ENCODE data around the gene DYSF.
A peak's percentile ranks its signal among the peaks of the same experiment; 100 is the strongest.
"Not testable (repeated sequence)": the region's sequence is repeated elsewhere in the genome, so short reads cannot be mapped to it uniquely, and the experiment has no call there.

Gene DYSF

DNA sequence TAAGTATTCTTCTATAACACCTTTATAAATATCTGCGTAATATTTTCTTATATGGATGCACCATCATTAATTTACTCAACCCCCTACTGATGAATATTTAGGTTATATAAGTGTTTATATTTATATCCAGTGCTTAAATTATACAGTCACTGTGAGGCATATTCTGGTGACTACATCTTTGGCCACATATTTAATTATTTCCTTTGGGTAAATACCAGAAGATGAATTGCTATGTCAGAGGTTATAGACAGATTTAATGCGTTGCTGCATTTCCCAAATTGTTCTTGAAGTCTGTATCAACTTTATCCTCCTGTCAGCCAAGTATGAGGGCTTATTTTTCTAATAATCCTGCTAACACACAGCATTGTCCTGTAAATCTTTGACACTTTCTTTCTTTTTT, 18.7 kb downstream of the DYSF start:
- no peak for DNase-seq (ENCODE audit: low spot score)

DNA sequence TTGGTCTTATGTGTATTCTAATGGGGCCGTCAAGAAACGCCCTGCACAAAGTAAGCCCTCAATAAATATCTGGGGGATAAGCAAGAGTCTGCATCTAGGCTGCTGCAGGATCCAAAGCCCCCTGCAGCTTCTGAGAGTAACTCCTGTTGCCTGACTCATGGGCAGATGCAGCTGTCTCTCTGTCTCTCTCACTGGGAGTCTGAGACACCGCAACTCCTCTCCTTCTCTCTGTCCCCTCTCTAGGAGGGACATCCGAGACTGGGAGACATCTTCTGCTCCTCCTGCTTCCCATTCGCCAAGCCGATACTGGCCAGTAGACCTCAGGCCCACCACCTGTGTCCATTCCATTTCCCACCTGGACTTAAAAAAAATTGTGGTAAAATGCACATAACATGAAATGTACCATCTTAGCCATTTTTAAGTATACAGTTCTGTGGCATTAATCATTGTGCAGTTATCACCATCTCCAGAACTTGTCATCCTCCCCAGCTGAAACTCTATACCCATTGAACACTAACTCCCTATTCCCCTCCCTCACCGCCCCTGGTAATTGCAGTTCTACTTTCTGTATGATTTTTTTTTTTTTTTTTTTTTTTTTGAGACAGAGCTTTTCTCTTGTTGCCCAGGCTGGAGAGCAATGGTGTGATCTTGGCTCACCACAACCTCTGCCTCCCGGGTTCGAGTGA, 20.1 kb downstream of the DYSF start:
- no peak for DNase-seq (ENCODE audit: low spot score)

- DNase-seq (ENCODE audit: low spot score), result no peak
These were observed 20.9 kb downstream of the DYSF start for GRCh38 chr2:71474116-71474743.

DNA sequence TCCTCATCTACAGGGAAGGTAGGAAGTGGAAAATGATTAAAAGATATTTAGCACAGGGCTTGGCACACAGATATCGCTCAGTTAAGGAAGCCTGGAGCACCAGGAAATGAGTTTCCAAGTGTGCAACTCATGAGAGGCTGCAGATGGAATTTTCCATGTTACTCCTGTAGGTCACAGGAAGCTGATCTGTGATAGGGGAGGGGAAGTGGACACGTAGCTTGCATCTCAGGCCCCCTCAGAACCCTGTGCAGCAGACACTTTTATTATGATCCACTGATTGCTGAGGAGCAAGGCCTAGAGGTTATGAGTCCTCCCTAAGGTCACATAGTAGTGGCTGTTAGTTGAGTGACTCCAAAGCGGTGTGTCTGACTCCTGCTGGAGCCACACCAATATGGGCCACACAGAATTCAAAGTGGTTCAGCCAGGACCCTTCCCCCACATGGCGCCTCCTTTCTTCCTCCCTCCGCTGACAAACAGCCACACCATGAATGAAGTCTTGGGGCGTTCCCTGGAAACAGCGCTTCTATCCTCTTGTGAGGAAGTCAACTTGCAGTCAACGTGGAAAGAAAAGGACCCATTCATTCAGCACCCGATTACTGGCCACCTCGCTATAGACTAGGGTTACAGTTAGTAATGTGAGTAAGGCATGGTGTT, 21.5 kb downstream of the DYSF start:
- DNase-seq (ENCODE audit: low spot score), result no peak

GRCh38 chr2:71476495-71476894, 23.1 kb downstream of the DYSF start:
- no peak for DNase-seq (ENCODE audit: low spot score)

DNA sequence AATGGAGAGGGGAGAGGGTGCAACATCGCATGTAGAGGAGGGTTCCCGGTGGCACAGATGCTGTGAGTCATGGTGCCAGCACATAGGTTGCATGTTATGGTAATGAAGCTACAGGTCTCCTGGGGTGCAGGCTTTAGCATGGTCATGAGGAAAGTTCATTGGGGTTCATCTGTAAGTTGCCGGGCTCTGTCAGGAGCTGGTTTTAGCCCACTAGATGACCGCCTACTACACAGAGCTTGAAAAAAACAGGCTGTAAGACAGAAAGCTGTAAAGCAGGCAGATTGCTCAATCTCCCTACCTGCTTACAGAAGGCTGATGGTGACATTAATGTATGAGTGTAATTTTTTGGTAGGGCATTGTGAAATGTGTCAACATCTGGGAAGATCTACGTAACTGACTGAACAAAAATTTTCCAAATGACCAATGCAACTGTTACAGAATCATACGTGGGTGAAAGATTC, 23.9 kb downstream of the DYSF start:
- DNase-seq (ENCODE audit: low spot score), result no peak

- DNase-seq (ENCODE audit: low spot score), result no peak
These were observed 25.4 kb downstream of the DYSF start for GRCh38 chr2:71478806-71479205.

DNA sequence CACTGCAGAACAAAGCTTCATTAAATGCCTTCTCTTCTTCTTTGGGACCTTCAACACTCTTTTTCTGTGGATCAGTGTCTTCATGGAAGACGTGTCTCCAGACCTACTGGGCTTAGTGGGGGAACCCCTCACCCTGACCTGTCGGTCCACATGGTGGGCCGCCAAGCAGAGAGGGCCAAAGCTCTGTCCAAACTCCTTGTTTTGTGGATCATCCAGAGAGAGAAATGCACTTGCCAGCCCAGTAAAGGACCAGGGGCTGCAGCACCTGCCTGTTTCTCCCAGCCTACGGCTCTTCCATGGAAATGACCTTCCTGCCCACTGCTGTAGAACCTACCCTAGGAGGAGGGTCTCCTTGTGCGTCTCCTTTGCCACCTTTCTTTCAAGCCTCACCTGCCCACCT, 25.9 kb downstream of the DYSF start:
- DNase-seq (ENCODE audit: low spot score), result no peak

DNA sequence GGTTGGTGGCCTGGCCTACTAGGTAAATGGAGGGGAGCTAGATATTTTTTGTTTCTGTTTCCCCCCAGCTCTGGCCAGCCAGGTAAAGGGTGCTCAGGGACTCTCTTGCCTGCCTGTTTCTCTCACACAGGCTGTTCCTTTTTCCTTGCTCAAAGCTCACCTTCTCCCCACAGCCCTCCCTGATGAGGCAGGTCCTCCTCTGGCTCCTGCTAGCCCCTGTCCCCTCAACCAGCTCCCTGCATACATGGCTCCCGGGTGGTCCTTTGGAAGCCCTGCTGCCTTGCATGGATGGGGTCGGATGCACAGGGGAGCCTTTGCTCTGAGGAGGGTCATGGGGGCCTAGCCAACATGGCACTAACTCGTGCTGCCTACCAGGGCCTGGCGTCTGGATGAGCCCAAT, 27.8 kb downstream of the DYSF start:
- DNase-seq (ENCODE audit: low spot score), result no peak

DNA sequence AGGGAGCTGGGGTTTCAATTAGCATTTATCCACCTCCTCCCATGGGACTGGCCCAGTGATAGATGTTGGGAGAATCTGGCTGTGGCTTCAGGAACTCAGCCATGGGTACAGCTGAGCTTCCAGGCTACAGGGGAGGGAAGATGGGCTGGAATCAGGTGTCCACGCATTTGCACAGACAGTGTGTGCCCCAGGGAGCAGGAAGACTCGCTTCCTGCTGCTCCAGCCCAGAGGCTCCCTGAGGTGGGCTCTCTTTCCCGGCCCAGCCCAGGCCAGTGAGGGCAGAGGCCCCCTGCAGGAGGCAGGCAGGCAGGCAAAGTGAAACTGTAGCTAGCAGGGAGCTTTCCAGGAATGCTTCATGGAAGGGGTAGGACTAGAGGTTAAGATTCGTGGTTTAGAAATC, 28.7 kb downstream of the DYSF start:
- DNase-seq (ENCODE audit: low spot score), result no peak

- no peak for DNase-seq (ENCODE audit: low spot score)
These were observed 29.9 kb downstream of the DYSF start for GRCh38 chr2:71483246-71483645.

- no peak for DNase-seq (ENCODE audit: low spot score)
These were observed 31.0 kb downstream of the DYSF start for GRCh38 chr2:71484354-71484753.

DNA sequence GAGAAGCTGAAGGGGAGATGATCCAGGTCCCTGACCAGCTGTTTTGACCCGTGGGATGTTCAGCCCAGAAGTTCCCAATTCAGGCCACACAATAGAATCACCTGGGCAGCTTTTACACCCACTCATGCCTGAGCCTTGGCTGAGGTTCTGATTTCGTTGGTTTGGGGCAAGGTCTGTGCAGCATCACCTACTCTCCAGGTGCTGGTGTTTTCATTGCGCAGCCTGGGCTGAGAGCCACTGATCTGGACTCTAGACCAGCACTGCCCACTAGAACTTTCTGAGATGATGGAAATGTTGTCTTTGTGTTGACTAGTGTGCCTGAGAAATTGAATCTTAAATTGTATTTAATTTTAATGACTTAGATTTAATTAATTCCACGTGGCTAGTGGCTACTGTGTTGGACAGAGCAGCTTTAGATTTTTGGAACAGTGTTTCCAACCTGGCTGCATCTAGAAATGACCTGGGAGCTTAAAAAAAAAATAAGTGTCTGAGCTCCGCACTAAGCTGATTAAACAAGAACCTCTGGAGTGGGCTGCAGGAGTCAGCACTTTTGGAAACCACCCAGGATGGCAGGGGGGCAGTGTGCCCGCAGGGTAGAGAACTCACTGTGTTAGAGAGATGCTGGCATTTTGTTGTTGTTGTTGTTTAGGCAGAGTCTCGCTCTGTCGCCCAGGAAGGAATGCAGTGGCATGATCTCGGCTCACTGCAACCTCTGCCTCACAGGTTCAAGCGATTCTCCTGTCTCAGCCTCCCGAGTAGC, 33.7 kb downstream of the DYSF start:
- DNase-seq (ENCODE audit: low spot score), result no peak

DNA sequence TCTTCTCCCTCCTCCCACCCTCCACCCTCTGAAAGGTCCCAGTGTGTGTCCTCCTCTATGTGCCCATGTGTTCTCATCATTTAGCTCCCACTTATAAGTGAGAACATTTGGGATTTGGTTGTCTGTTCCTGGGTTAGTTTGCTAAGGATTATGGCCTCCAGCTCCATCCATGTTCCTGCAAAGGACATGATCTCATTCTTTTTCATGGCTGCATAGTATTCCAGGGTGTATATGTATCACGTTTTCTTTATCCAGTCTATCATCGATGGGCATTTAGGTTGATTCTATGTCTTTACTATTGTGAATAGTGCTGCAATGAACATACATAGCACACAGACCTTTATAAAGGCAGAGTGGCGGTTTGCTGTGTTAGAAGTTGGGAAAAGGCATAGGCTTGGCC, 38.2 kb downstream of the DYSF start:
- not testable (repeated sequence) for DNase-seq (ENCODE audit: low spot score)

- DNase-seq (ENCODE audit: low spot score), result no peak
These were observed 38.8 kb downstream of the DYSF start for GRCh38 chr2:71492112-71492511.

- no peak for DNase-seq (ENCODE audit: low spot score)
These were observed 40.7 kb downstream of the DYSF start for GRCh38 chr2:71494091-71494490.

DNA sequence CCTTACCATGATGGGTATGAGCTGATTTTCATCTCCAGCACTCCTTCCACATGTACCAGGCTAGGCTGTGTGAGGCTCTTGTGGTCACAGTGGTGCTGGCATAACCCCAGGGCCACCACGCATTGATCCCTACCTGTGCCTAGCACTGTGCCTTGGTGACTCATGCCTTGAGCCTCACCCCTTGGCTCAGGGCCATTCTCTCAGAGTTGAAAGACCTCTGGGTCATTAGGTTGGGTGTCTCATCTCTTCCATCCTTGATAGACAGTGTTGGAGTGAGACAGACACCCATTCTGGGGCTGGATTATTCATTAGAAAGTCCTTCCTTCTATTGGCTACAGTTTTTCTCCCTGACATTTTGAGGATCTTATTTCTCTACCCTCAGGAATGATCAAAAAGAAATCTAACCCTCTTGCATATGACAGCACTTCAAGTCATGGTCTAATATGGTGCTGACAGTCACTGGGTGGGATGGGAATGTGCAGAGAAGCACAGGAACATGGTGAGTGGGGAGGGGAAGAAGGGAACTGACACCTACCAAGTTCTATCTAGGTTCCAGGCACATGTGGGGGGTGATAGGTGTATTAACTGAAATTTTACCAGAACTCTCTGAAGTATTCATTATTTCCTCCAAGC, 41.3 kb downstream of the DYSF start:
- no peak for DNase-seq (ENCODE audit: low spot score)

DNA sequence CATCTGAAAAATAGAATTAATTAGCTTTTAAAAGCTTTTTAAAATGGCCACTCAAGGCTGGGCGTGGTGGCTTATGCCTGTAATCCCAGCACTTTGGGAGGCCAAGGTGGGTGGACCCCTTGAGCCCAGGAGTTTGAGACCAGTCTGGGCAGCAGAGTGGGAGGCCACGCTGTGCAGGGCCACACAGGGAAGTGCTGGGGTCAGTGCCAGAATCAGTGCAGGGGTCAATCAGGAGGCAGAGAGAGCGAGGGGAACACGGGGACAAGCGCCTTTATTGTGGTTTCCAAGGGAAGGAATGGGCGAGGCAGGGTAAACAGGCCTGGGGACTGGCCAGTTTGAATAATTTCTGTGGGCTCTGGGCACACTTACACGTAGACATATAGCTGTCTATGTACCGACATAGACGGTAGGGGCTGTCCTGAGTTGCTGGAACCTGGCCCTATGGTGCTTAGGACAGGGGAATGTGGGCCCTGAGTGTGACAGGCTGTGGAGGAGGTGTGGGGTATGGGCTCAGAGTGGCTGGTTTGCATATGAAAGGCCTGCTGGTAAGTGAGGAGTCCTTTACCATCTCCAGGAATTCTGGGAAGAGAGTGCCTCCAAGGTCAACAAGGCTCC, 42.9 kb downstream of the DYSF start:
- DNase-seq (ENCODE audit: low spot score), result no peak

DNA sequence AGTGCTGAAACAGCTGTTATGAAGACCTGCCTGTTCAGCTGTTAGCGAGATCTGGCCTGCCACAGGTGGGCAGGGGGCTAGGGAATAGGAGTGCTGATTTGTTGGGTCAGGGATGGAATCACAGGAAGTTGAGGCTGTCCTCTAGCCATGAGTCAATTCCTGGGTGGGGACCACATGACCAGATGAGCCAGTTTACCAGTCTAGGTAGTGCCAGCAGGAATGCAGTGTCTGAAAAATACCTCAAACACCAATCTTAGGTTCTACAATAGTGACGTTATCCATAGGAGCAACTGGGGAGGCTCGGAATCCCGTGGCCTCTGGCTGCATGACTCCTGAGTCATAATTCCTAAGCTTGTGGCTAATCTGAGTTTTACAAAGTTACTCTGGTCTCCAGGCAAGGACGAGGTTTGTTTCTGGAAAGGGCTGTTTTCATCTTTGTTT, 44.9 kb downstream of the DYSF start:
- DNase-seq (ENCODE audit: low spot score), result peak; percentile 74

DNA sequence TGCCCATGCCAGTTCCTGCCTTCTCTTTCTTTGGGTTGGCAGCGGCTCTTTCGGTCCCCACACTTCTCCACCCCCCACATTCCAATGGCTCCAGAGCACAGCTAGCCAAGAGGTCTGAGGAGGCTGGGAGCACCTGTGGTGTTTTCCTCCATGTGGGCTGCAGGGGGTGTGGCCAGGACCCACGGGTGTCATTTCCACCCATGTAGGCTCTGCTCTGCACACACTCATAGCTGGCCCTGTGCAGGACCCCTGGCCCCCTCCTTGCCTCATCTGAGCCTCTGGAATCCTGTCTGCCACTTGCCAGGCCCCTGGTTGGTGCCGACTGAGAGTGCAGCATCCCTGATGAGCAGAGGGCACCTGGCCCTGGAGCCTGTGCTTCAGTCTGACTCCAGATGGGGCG, 46.3 kb downstream of the DYSF start:
- DNase-seq (ENCODE audit: low spot score), result no peak

DNA sequence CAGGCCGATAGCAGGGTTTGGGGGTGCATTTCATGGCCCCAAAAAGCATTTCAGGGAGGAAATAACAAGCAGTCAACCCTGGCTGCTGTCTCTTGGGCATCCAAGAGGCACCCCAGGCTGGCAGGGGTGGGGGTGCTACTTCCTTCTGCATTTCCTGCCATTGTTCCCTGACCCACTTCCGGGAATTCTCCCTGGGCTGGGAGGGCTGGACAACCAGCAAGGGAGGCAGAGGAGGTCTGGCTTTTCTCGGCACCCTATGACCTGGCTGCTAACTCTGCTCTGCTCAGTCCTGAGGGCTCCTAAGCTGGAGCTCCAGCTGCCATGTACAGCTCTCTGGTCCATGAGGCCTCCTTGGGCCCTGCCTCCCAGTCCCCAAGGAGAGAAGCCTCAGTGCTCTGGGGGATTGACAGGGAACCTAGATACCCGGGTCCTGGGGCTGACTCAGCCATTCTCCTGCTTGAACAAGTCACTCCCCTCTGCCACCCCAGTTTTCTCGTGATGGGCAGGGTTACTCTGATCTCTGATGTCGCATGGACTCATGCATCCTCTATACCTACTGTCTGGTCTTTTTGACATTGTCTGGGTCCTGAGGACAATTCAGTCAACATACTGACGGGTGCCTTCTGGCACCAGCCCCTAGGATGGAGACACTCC, 47.2 kb downstream of the DYSF start:
- DNase-seq (ENCODE audit: low spot score), result no peak
